GM18868 (cell line): ENCODE measurements around the gene MAGIX.
"Not testable (repeated sequence)": the region's sequence is repeated elsewhere in the genome, so short reads cannot be mapped to it uniquely, and the experiment has no call there.

ENCODE experiments used
- ATAC-seq: cut with Tn5 transposase; IDR thresholded peaks from one replicate; pipeline ENCODE4 v1.9.1; 2021; ENCODE audit warnings: mild to moderate bottlenecking, moderate library complexity; ENCODE audit not compliant: unreplicated experiment

MAGIX gene

GRCh38 chrX:49162620-49163019, at the start of gene MAGIX:
MAGIX (plus strand) TSS chrX:49162758; CDS start chrX:49162890, 132 bp downstream.
- no peak for ATAC-seq

GRCh38 chrX:49116076-49116475, 46.5 kb upstream of the MAGIX start:
- no peak for ATAC-seq

GRCh38 chrX:49116716-49117115, 45.8 kb upstream of the MAGIX start:
- ATAC-seq = no peak

GRCh38 chrX:49117581-49117980, 45.0 kb upstream of the MAGIX start:
- ATAC-seq = no peak

GRCh38 chrX:49120091-49120490, 42.5 kb upstream of the MAGIX start:
- ATAC-seq = no peak

GRCh38 chrX:49122499-49122898, 40.1 kb upstream of the MAGIX start:
- ATAC-seq = no peak

- not testable (repeated sequence) for ATAC-seq
These were observed 34.8 kb upstream of the MAGIX start for GRCh38 chrX:49127742-49128258.

GRCh38 chrX:49129427-49129826, 33.1 kb upstream of the MAGIX start:
- no peak for ATAC-seq

- ATAC-seq = not testable (repeated sequence)
These were observed 30.3 kb upstream of the MAGIX start for GRCh38 chrX:49132275-49132674.

GRCh38 chrX:49133759-49134158, 28.8 kb upstream of the MAGIX start:
- ATAC-seq = no peak

GRCh38 chrX:49137492-49137891, 25.1 kb upstream of the MAGIX start:
- no peak for ATAC-seq

GRCh38 chrX:49139713-49140112, 22.8 kb upstream of the MAGIX start:
- ATAC-seq = no peak

GRCh38 chrX:49142264-49142663, 20.3 kb upstream of the MAGIX start:
- ATAC-seq = not testable (repeated sequence)

GRCh38 chrX:49143154-49143553, 19.4 kb upstream of the MAGIX start:
- ATAC-seq = not testable (repeated sequence)

- ATAC-seq = no peak
These were observed 15.3 kb upstream of the MAGIX start for GRCh38 chrX:49147282-49147681.

- ATAC-seq = no peak
These were observed 14.6 kb upstream of the MAGIX start for GRCh38 chrX:49147936-49148335.

- not testable (repeated sequence) for ATAC-seq
These were observed 14.0 kb upstream of the MAGIX start for GRCh38 chrX:49148390-49149100.

- ATAC-seq = not testable (repeated sequence)
These were observed 13.3 kb upstream of the MAGIX start for GRCh38 chrX:49149291-49149690.

- ATAC-seq = no peak
These were observed 9.1 kb upstream of the MAGIX start for GRCh38 chrX:49153467-49153866.

GRCh38 chrX:49155243-49155899, 7.2 kb upstream of the MAGIX start:
- peak; percentile 17 for ATAC-seq

- peak; percentile 83 for ATAC-seq
These were observed 6.4 kb upstream of the MAGIX start for GRCh38 chrX:49155900-49156837.
